ENCODE measurements around the gene OLFML3.

DNA sequence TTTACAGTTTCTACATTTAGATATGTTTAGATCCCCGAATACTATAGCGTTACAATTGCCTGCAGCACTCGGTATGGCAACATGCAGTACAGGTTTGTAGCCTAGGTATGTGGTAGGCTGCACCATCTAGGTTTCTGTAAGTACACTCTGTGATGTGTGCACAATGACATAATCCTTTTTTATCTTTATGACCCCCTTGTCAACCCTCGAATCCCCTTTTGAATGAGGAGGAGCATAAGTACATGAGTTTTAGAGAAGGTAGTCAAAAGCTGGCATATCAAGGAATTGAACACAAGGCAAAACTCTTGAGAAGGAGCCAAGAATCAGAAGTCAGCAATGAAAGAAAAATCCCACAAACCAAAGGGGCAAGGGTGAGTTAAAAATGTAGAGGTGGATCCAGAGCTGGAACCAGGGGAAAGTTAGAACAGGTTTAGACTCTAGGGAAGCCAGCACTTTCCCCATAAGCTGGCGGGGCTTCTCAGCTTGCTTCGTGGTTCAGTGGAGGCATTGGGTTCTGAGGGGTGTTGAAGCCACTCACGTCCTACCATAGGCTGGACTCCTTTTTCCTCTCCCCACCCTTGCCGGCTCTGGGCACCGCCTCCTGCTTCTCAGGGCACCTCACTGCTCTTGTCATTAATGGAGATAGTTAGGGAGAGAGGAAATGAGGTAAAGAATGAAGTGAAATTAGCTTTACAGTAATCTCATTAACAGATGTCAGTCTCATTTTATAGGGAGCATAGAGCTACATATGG lies 31.3 kb downstream of the OLFML3 start:
- TF ChIP-seq, protein P1, sequence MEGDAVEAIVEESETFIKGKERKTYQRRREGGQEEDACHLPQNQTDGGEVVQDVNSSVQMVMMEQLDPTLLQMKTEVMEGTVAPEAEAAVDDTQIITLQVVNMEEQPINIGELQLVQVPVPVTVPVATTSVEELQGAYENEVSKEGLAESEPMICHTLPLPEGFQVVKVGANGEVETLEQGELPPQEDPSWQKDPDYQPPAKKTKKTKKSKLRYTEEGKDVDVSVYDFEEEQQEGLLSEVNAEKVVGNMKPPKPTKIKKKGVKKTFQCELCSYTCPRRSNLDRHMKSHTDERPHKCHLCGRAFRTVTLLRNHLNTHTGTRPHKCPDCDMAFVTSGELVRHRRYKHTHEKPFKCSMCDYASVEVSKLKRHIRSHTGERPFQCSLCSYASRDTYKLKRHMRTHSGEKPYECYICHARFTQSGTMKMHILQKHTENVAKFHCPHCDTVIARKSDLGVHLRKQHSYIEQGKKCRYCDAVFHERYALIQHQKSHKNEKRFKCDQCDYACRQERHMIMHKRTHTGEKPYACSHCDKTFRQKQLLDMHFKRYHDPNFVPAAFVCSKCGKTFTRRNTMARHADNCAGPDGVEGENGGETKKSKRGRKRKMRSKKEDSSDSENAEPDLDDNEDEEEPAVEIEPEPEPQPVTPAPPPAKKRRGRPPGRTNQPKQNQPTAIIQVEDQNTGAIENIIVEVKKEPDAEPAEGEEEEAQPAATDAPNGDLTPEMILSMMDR (conservative IDR thresholded peaks at IDR 0.05 in 1 of 2, IDR thresholded peaks at IDR 0.05 in 1 of 2; ENCODE audit: extremely low read depth in 1 of 2, insufficient read depth in 1 of 2, low read depth in 1 of 2, low read length in 2 of 2): no peak
- TF ChIP-seq EZH2 (IDR thresholded peaks at IDR 0.05; ENCODE audit: borderline replicate concordance, low read length): no peak

All from mammary epithelial cell (primary cell).